Prostate gland (tissue), 2 donors: ENCODE results near the gene C1orf167.

Experiments
- CTCF ChIP-seq, 4 experiments: fragments of 200-600 bp in 2 of 4; fragments of 450-650 bp in 2 of 4; sonication (generic) in 2 of 4; IDR thresholded peaks; 1 replicate in 3 of 4; 2 replicates in 1 of 4; pipeline ENCODE4 v1.5.1; 2016 to 2019; ENCODE audit warnings: antibody characterized with exemption in 4 of 4, mild to moderate bottlenecking in 2 of 4, moderate library complexity in 2 of 4
- POLR2A ChIP-seq: fragments of 450-650 bp; IDR thresholded peaks from one replicate; pipeline ENCODE4 v1.6.1; 2016; ENCODE audit warnings: antibody characterized with exemption, mild to moderate bottlenecking

- TF ChIP-seq CTCF (IDR thresholded peaks at IDR 0.05) (no peak), POLR2A (no peak)
Measured at GRCh38 chr1:11796036-11796828, 34.2 kb downstream of the C1orf167 start.
